ENCODE results near the gene ANO3. TPM values are rescaled to one million over a fixed set of nuclear protein-coding genes. Genes with fewer than 3 reads are reported as not detected.

The ANO3 gene
- total and polyA plus RNA-seq, 2 donors from 2014 or later: 0.30 to 1.5 TPM

GRCh38 chr11:26527685-26528084 lies 195.8 kb downstream of the ANO3 start:
- no peak overlapping the region for H3K27ac ChIP-seq (ENCODE audit: low read depth in 2 of 2, low read length in 2 of 2)
- FAIRE-seq: no peak
- no peak for TF ChIP-seq CTCF (IDR thresholded peaks at IDR 0.05; ENCODE audit: borderline replicate concordance, extremely low read depth, insufficient read depth)

GRCh38 chr11:26537341-26537740 lies 205.4 kb downstream of the ANO3 start:
- no peak for FAIRE-seq
- H3K27ac ChIP-seq (ENCODE audit: low read depth in 2 of 2, low read length in 2 of 2): no peak overlapping the region
- intact Hi-C loops (cut with DNase I): no loop called here

More at GRCh38 chr11:26527685-26528084, 195.8 kb downstream of the ANO3 start:
- Histone ChIP-seq H3K36me3 (ENCODE audit: control insufficient read depth in 2 of 3, insufficient read depth in 3 of 3, low read length in 3 of 3) (no peaks in the 10 kb centered on the region), H3K4me1 (ENCODE audit: control insufficient read depth in 2 of 3, insufficient read depth in 2 of 3, low read depth in 1 of 3, low read length in 3 of 3) (no peaks in the 10 kb centered on the region), H3K9me3 (ENCODE audit: control insufficient read depth in 2 of 3, insufficient read depth in 1 of 3, low read length in 3 of 3) (no peaks in the 10 kb centered on the region), H3K27me3 (ENCODE audit: control insufficient read depth, insufficient read depth, low read length) (no peaks in the 10 kb centered on the region), H3K4me3 (ENCODE audit: low read length in 3 of 3) (no peak overlapping the region), H3K9ac (ENCODE audit: low read length in 3 of 3) (no peak overlapping the region)
- intact Hi-C loops (cut with DNase I): no loop called here
- DNase-seq: no peak

GRCh38 chr11:26539517-26539916 lies 207.6 kb downstream of the ANO3 start:
- TF ChIP-seq CTCF (IDR thresholded peaks at IDR 0.05; ENCODE audit: borderline replicate concordance, extremely low read depth, insufficient read depth): no peak
- Histone ChIP-seq H3K4me3 (ENCODE audit: low read length in 3 of 3) (no peak overlapping the region), H3K36me3 (ENCODE audit: control insufficient read depth in 2 of 3, insufficient read depth in 3 of 3, low read length in 3 of 3) (no peaks in the 10 kb centered on the region), H3K9me3 (ENCODE audit: control insufficient read depth in 2 of 3, insufficient read depth in 1 of 3, low read length in 3 of 3) (no peaks in the 10 kb centered on the region), H3K27ac (ENCODE audit: low read depth in 2 of 2, low read length in 2 of 2) (no peak overlapping the region), H3K4me1 (ENCODE audit: control insufficient read depth in 2 of 3, insufficient read depth in 2 of 3, low read depth in 1 of 3, low read length in 3 of 3) (no peaks in the 10 kb centered on the region), H3K27me3 (ENCODE audit: control insufficient read depth, insufficient read depth, low read length) (no peaks in the 10 kb centered on the region), H3K9ac (ENCODE audit: low read length in 3 of 3) (no peak overlapping the region)
- FAIRE-seq (no peak), DNase-seq (no peak)
- intact Hi-C loops (cut with DNase I): no loop called here

More at GRCh38 chr11:26537341-26537740, 205.4 kb downstream of the ANO3 start:
- Histone ChIP-seq H3K27me3 (ENCODE audit: control insufficient read depth, insufficient read depth, low read length) (no peaks in the 10 kb centered on the region), H3K9ac (ENCODE audit: low read length in 3 of 3) (no peak overlapping the region), H3K36me3 (ENCODE audit: control insufficient read depth in 2 of 3, insufficient read depth in 3 of 3, low read length in 3 of 3) (no peaks in the 10 kb centered on the region), H3K4me3 (ENCODE audit: low read length in 3 of 3) (no peak overlapping the region), H3K9me3 (ENCODE audit: control insufficient read depth in 2 of 3, insufficient read depth in 1 of 3, low read length in 3 of 3) (no peaks in the 10 kb centered on the region), H3K4me1 (ENCODE audit: control insufficient read depth in 2 of 3, insufficient read depth in 2 of 3, low read depth in 1 of 3, low read length in 3 of 3) (no peaks in the 10 kb centered on the region)
- TF ChIP-seq CTCF (IDR thresholded peaks at IDR 0.05; ENCODE audit: borderline replicate concordance, extremely low read depth, insufficient read depth): no peak
- DNase-seq: no peak

- no peak overlapping the region for H3K9ac ChIP-seq (ENCODE audit: low read length in 3 of 3)
- DNase-seq (no peak), FAIRE-seq (no peak)
- H3K4me1 ChIP-seq (ENCODE audit: control insufficient read depth in 2 of 3, insufficient read depth in 2 of 3, low read depth in 1 of 3, low read length in 3 of 3): no peaks in the 10 kb centered on the region
- no peaks in the 10 kb centered on the region for H3K36me3 ChIP-seq (ENCODE audit: control insufficient read depth in 2 of 3, insufficient read depth in 3 of 3, low read length in 3 of 3)
- no peak for TF ChIP-seq CTCF (IDR thresholded peaks at IDR 0.05; ENCODE audit: borderline replicate concordance, extremely low read depth, insufficient read depth)
- H3K4me3 ChIP-seq (ENCODE audit: low read length in 3 of 3): no peak overlapping the region
- no peaks in the 10 kb centered on the region for H3K9me3 ChIP-seq (ENCODE audit: control insufficient read depth in 2 of 3, insufficient read depth in 1 of 3, low read length in 3 of 3)
- H3K27me3 ChIP-seq (ENCODE audit: control insufficient read depth, insufficient read depth, low read length): no peaks in the 10 kb centered on the region
- intact Hi-C loops (cut with DNase I): no loop called here
- H3K27ac ChIP-seq (ENCODE audit: low read depth in 2 of 2, low read length in 2 of 2): no peak overlapping the region
These were observed 209.9 kb downstream of the ANO3 start for GRCh38 chr11:26541870-26542269.
